ENCODE results near the gene SATB1.

Gene SATB1

DNA sequence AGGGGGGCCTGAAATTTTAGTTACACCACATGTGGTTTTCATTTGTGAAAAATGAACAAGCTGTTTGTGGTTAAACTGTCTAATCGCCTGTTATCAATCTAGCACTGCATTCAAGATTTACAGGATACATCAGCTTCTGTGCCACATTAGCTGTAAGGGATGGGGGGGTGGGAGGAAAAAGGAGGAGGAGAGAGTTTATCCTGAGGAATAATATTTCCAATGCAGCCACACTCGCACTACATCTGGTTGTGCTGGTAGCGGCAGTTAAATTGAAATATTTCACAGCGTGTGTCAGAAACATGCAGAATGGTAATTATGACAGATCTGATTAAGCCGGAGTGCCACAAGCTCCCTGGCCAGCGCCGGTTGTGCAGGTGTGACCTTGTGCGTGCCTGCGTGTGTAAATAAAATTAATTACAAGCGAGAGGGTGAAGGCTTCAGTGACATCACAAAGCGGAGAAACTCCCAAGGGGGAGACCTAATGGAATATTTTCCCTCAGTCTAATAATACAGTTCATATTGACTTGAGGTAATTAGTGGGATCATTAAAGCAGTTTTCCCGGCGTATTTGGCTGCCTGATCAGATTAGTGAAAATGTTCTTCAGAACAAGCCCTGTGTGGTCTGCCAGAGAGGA, 55.5 kb downstream of the SATB1 start:
- peaks cover 10% of the 10 kb centered on the region for H3K4me1 Mint-ChIP-seq
- TF ChIP-seq, protein P1, sequence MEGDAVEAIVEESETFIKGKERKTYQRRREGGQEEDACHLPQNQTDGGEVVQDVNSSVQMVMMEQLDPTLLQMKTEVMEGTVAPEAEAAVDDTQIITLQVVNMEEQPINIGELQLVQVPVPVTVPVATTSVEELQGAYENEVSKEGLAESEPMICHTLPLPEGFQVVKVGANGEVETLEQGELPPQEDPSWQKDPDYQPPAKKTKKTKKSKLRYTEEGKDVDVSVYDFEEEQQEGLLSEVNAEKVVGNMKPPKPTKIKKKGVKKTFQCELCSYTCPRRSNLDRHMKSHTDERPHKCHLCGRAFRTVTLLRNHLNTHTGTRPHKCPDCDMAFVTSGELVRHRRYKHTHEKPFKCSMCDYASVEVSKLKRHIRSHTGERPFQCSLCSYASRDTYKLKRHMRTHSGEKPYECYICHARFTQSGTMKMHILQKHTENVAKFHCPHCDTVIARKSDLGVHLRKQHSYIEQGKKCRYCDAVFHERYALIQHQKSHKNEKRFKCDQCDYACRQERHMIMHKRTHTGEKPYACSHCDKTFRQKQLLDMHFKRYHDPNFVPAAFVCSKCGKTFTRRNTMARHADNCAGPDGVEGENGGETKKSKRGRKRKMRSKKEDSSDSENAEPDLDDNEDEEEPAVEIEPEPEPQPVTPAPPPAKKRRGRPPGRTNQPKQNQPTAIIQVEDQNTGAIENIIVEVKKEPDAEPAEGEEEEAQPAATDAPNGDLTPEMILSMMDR (IDR thresholded peaks at IDR 0.05; ENCODE audit: unreplicated experiment in 3 of 3), result no peak
- H3K27ac Mint-ChIP-seq, result peak overlapping the region in 2 of 3 experiments; percentile 12 to 15
- peak overlapping the region; percentile 60 to 74 (median 74) for H3K4me3 Mint-ChIP-seq
- peaks cover 23% of the 10 kb centered on the region for H3K36me3 Mint-ChIP-seq (ENCODE audit: low read depth)
- no peaks in the 10 kb centered on the region for H3K9me3 Mint-ChIP-seq
- H3K27me3 Mint-ChIP-seq (ENCODE audit: low read depth), result no peaks in the 10 kb centered on the region

DNA sequence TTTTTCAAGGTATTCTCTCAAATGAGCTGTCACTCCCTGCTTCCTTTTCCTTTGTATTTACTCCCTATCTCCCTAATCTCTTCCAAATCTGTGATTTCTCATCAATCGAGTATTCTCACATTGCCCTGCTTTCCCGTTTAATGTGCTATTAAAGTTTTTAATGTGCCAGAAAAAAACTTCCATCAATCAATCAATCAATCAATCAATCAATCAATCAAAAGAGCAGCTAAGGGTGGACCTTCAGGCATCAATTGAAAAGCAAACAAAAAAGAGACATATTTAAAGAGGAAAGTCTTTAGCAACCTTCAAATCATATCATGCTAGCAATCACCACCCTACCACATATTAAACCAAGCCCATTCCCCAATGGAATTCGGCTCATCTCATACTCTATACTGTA, 58.9 kb downstream of the SATB1 start:
- H3K27me3 Mint-ChIP-seq (ENCODE audit: low read depth), result no peaks in the 10 kb centered on the region
- H3K4me1 Mint-ChIP-seq, result peaks cover 10% of the 10 kb centered on the region
- no peak overlapping the region for H3K4me3 Mint-ChIP-seq
- H3K36me3 Mint-ChIP-seq (ENCODE audit: low read depth), result peaks cover 8% of the 10 kb centered on the region
- TF ChIP-seq, protein P1 (IDR thresholded peaks at IDR 0.05; ENCODE audit: unreplicated experiment in 3 of 3), result no peak
- no peaks in the 10 kb centered on the region for H3K9me3 Mint-ChIP-seq
- H3K27ac Mint-ChIP-seq, result no peak overlapping the region

DNA sequence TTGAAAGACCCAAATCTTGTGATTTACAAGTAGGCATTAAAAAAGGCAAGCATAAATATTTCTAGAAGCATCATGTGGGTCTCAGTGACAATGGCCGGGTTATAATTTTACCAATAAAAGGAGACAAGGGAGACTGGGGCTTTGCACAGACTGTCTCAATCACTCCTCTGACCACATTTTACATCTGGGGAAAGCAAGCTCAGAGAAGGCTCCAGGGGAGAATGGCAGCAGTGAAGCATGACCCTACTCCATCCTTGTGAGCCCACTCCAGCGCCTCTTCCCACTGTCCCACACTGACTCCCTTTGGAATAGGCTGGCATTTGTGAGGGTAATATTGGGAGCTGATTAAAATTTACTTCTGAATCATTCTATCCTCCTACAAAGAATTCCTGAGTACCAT, 61.8 kb downstream of the SATB1 start:
- Mint-ChIP-seq H3K36me3 (ENCODE audit: low read depth) (peaks cover 16% of the 10 kb centered on the region), H3K27me3 (ENCODE audit: low read depth) (no peaks in the 10 kb centered on the region), H3K4me1 (no peaks in the 10 kb centered on the region), H3K9me3 (no peaks in the 10 kb centered on the region), H3K27ac (no peak overlapping the region), H3K4me3 (no peak overlapping the region)
- TF ChIP-seq, protein P1 (IDR thresholded peaks at IDR 0.05; ENCODE audit: unreplicated experiment in 3 of 3), result no peak

DNA sequence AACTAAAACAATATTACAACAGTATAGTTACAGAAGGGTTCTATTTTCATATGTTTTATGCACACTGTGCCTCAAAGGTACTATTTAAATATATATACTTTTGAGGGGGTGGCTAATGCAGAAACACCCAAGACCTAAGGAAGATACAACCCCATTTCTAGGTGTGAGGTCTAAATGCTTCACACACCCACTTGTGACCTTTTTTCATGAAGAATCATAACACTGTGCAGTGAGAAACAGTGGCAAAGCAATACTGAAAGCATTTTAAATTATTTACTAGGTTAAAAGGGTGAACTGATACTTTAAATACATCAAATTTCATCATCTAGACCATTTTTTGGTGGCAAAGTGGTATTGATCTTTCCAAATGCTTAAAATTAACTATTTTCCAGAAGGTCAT, 67.4 kb downstream of the SATB1 start:
- peaks cover 9% of the 10 kb centered on the region for H3K36me3 Mint-ChIP-seq (ENCODE audit: low read depth)
- H3K4me3 Mint-ChIP-seq, result no peak overlapping the region
- TF ChIP-seq, protein P1 (IDR thresholded peaks at IDR 0.05; ENCODE audit: unreplicated experiment in 3 of 3), result no peak
- H3K9me3 Mint-ChIP-seq, result no peaks in the 10 kb centered on the region
- H3K27me3 Mint-ChIP-seq (ENCODE audit: low read depth), result no peaks in the 10 kb centered on the region
- peaks cover 20% of the 10 kb centered on the region for H3K4me1 Mint-ChIP-seq
- H3K27ac Mint-ChIP-seq, result no peak overlapping the region

DNA sequence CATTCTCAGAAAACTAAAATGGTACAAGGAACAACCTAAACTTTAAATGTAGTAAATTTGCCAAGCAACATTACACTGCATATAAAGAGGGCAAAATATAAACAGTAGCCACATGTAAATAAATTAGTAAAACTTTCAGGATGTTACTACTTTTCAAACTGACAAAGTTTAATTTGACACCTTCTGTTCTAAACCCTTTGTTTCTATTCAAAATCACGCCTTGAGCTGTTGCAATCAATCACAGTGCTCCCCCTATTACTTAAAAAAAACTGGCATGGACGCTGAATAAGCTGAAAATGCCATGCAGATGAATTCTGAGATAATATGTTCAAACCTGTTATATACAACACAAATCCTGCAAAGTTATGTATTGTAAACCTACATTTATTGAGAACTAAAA, 69.3 kb downstream of the SATB1 start:
- H3K27me3 Mint-ChIP-seq (ENCODE audit: low read depth), result no peaks in the 10 kb centered on the region
- peaks cover 21% of the 10 kb centered on the region for H3K36me3 Mint-ChIP-seq (ENCODE audit: low read depth)
- H3K4me3 Mint-ChIP-seq, result no peak overlapping the region
- TF ChIP-seq, protein P1 (IDR thresholded peaks at IDR 0.05; ENCODE audit: unreplicated experiment in 3 of 3), result no peak
- H3K9me3 Mint-ChIP-seq, result no peaks in the 10 kb centered on the region
- peaks cover 32% of the 10 kb centered on the region for H3K4me1 Mint-ChIP-seq
- H3K27ac Mint-ChIP-seq, result peak overlapping the region in 1 of 3 experiments; percentile 47

DNA sequence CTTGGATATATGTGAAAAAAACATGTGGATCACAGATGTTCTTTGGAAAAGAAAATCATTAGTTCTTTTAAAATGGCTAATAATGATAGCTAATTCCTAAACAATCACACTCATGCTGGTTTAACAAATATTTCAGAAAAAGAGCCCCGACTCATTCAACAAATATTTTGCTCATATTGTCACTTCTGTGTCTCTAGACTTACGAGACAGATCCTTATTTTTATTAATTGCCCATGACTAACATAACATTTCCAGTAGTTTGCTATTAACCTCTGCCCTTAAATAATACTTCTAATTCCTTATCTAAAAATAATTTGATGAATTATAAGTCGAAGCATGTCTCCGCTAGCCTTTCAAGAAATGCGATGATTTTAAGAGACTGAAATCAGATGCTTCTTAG, 70.4 kb downstream of the SATB1 start:
- Mint-ChIP-seq H3K9me3 (no peaks in the 10 kb centered on the region), H3K36me3 (ENCODE audit: low read depth) (peaks cover 20% of the 10 kb centered on the region), H3K27ac (no peak overlapping the region), H3K4me3 (peak overlapping the region in 1 of 3 experiments; percentile 24), H3K27me3 (ENCODE audit: low read depth) (no peaks in the 10 kb centered on the region), H3K4me1 (peaks cover 32% of the 10 kb centered on the region)
- TF ChIP-seq, protein P1 (IDR thresholded peaks at IDR 0.05; ENCODE audit: unreplicated experiment in 3 of 3), result no peak

Measured in nephron (organoid).